Stomach (tissue), 19 donors: ENCODE measurements around the gene TAF1C. TPM values are rescaled to one million over a fixed set of nuclear protein-coding genes. Genes with fewer than 3 reads are reported as not detected.

Source experiments
- DNase-seq, 2 donors: peaks; one replicate each; pipeline versions ENCODE4 v3.0.0 to v3.0.0-alpha.2; 2013 to 2019
- H3K27ac ChIP-seq, 5 donors: fragments of 200-600 bp in 4 of 5; sonication (generic) in 4 of 5; one replicate each; pipeline ENCODE4 v1.5.1; 2013 to 2019; ENCODE audit warnings: mild to moderate bottlenecking in 1 of 5, moderate library complexity in 1 of 5
- H3K27me3 ChIP-seq, 3 donors: fragments of 200-600 bp; sonication (generic); one replicate each; pipeline ENCODE4 v1.5.1; 2017 to 2019; ENCODE audit warnings: mixed run types in 1 of 3
- H3K36me3 ChIP-seq, 4 donors: fragments of 200-600 bp; sonication (generic); 1 replicate in 3 of 4; 2 replicates in 1 of 4; pipeline ENCODE4 v1.5.1; 2016 to 2019
- H3K4me1 ChIP-seq, 4 donors: fragments of 200-600 bp; sonication (generic); one replicate each; pipeline ENCODE4 v1.5.1; 2016 to 2019
- H3K4me3 ChIP-seq, 4 donors: fragments of 200-600 bp; sonication (generic) in 3 of 4; one replicate each; pipeline ENCODE4 v1.5.1; 2016 to 2019; ENCODE audit warnings: mild to moderate bottlenecking in 1 of 4
- H3K9me3 ChIP-seq, 4 donors: fragments of 200-600 bp; sonication (generic); one replicate each; pipeline ENCODE4 v1.5.1; 2016 to 2019
- EP300 ChIP-seq: sonication (generic); formaldehyde crosslinking; IDR thresholded peaks from one replicate; pipeline ENCODE4 v1.6.1; 2017; ENCODE audit warnings: antibody characterized with exemption
- POLR2A ChIP-seq, 4 donors: fragments of 450-650 bp; IDR thresholded peaks; one replicate each; pipeline ENCODE4 v1.6.1; 2016; ENCODE audit warnings: antibody characterized with exemption in 4 of 4, control low read depth in 2 of 4, mild to moderate bottlenecking in 1 of 4, moderate library complexity in 1 of 4
- POLR2AphosphoS5 ChIP-seq, 3 donors: sonication (generic); formaldehyde crosslinking; IDR thresholded peaks; one replicate each; pipeline ENCODE4 v1.6.1; 2016; ENCODE audit warnings: antibody characterized with exemption in 3 of 3
- WGBS, 5 donors: extraction: QIAGEN DNeasy Blood & Tissue Kit in 3 of 5; methylation state at CpG; one replicate each; pipeline versions ENCODE4 v1.1.5 to v1.1.7; 2013 to 2018; 5-methylcytosine and 5-hydroxymethylcytosine counted together
- intact Hi-C: fragments of 100-400 bp; cut with DNase I; formaldehyde crosslinking; loops from one replicate; pipeline ENCODE4 v1.15.1; 2023; ENCODE audit warnings: low total_unique reads
- long read RNA-seq, 10 donors: transcript quantifications; one replicate each; lab custom pipeline, GENCODE V29; 2026
- polyA plus RNA-seq, 3 donors: library from polyadenylated mRNA; stranded (reverse); fragments of 200-250 nt; gene quantifications; one replicate each; pipeline ENCODE4 v1.2.3, GENCODE V29; 2013
- total RNA-seq, 5 donors: library from RNA; depleted of rRNA; stranded (reverse); fragments of >200 nt; gene quantifications; one replicate each; pipeline versions ENCODE4 v1.1.0 to v1.2.3, GENCODE V29; 2014 to 2016
- TF ChIP-seq, protein P1 (sequence below), 7 experiments: fragments of 450-650 bp in 4 of 7; fragments of 200-600 bp in 3 of 7; sonication (generic) in 3 of 7; IDR thresholded peaks; one replicate each; pipeline ENCODE4 v1.5.1; 2016 to 2019; ENCODE audit warnings: antibody characterized with exemption in 7 of 7, control low read depth in 2 of 7, mild to moderate bottlenecking in 1 of 7
- donor health status: healthy with polysubstance abuse.
- donor health status: Bipolar disorder and iron deficiency.
- donor health status: healthy.

TAF1C gene, protein sequence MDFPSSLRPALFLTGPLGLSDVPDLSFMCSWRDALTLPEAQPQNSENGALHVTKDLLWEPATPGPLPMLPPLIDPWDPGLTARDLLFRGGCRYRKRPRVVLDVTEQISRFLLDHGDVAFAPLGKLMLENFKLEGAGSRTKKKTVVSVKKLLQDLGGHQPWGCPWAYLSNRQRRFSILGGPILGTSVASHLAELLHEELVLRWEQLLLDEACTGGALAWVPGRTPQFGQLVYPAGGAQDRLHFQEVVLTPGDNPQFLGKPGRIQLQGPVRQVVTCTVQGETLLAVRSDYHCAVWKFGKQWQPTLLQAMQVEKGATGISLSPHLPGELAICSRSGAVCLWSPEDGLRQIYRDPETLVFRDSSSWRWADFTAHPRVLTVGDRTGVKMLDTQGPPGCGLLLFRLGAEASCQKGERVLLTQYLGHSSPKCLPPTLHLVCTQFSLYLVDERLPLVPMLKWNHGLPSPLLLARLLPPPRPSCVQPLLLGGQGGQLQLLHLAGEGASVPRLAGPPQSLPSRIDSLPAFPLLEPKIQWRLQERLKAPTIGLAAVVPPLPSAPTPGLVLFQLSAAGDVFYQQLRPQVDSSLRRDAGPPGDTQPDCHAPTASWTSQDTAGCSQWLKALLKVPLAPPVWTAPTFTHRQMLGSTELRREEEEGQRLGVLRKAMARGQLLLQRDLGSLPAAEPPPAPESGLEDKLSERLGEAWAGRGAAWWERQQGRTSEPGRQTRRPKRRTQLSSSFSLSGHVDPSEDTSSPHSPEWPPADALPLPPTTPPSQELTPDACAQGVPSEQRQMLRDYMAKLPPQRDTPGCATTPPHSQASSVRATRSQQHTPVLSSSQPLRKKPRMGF
- total RNA-seq (100 to 1,000 TPM in 2 of 5 donors, 10 to 100 TPM in 3; 18.9 to 377 (median 40.3) TPM), polyA plus RNA-seq (10 to 100 TPM; 15.3 to 42.0 (median 22.7) TPM)
- long read RNA-seq, donor 1, result 0 reads
- long read RNA-seq, donor 2, partial matches to known transcripts, result 0 of 2 reads
- long read RNA-seq, donor 2, other reads (novel, unspliced or antisense), result 0 of 2 reads
- long read RNA-seq, donor 3, result 0 reads
- long read RNA-seq, donor 4, result 0 reads
- long read RNA-seq, donor 5, partial matches to known transcripts, result 5 of 6 reads
- long read RNA-seq, donor 5, other reads (novel, unspliced or antisense), result 0 of 6 reads
- long read RNA-seq, donor 6, partial matches to known transcripts, result 0 of 4 reads
- long read RNA-seq, donor 6, other reads (novel, unspliced or antisense), result 0 of 4 reads
- long read RNA-seq, donor 7, result 0 reads
- long read RNA-seq, donor 8, partial matches to known transcripts, result 0 of 2 reads
- long read RNA-seq, donor 8, other reads (novel, unspliced or antisense), result 0 of 2 reads
- long read RNA-seq, donor 9, result 0 reads
- long read RNA-seq, donor 10, result 0 reads

- peak; percentile 97 to 98 for DNase-seq
- 2 to 4% (median 2%) methylated on average over 35 to 55 of the region's 55 CpGs for WGBS, 5 donors
- peaks cover 16 to 32% (median 28%) of the 10 kb centered on the region in 4 donors for H3K36me3 ChIP-seq
- peak within 1 kb of the TSS; percentile 49 to 86 (median 82) for H3K27ac ChIP-seq
- H3K9me3 ChIP-seq, result no peaks in the 10 kb centered on the region
- H3K27me3 ChIP-seq, result no peaks in the 10 kb centered on the region
- peak within 1 kb of the TSS; percentile 74 to 94 (median 89) for H3K4me3 ChIP-seq
- TF ChIP-seq POLR2AphosphoS5 (IDR thresholded peaks at IDR 0.05) (peak; percentile 41 to 87 (median 62)), EP300 (no peak), POLR2A (IDR thresholded peaks at IDR 0.05) (no peak)
- TF ChIP-seq, protein P1, sequence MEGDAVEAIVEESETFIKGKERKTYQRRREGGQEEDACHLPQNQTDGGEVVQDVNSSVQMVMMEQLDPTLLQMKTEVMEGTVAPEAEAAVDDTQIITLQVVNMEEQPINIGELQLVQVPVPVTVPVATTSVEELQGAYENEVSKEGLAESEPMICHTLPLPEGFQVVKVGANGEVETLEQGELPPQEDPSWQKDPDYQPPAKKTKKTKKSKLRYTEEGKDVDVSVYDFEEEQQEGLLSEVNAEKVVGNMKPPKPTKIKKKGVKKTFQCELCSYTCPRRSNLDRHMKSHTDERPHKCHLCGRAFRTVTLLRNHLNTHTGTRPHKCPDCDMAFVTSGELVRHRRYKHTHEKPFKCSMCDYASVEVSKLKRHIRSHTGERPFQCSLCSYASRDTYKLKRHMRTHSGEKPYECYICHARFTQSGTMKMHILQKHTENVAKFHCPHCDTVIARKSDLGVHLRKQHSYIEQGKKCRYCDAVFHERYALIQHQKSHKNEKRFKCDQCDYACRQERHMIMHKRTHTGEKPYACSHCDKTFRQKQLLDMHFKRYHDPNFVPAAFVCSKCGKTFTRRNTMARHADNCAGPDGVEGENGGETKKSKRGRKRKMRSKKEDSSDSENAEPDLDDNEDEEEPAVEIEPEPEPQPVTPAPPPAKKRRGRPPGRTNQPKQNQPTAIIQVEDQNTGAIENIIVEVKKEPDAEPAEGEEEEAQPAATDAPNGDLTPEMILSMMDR (IDR thresholded peaks at IDR 0.05), result peak in 5 of 7 experiments; percentile 84 to 98 (median 95)
- peaks cover 21 to 34% (median 26%) of the 10 kb centered on the region in 4 donors for H3K4me1 ChIP-seq
- intact Hi-C loops, result loop anchor here (5.0 kb wide), 1 partner anchor 100 kb away; no protein-coding TSS in a partner anchor
These were observed at the start of gene TAF1C for GRCh38 chr16:84186685-84187437. TAF1C (minus strand) TSS chr16:84187057; CDS start chr16:84184988, 2,069 bp downstream.

GRCh38 chr16:84234321-84235241, 47.7 kb upstream of the TAF1C start:
- no peaks in the 10 kb centered on the region for H3K9me3 ChIP-seq
- WGBS, 5 donors, result 52 to 55% (median 54%) methylated on average over 21 of the region's 21 CpGs
- H3K4me1 ChIP-seq, result peaks cover 0 to 5% (median 0%) of the 10 kb centered on the region in 4 donors
- intact Hi-C loops, result no loop called here
- no peak for TF ChIP-seq POLR2A (IDR thresholded peaks at IDR 0.05)
- TF ChIP-seq POLR2AphosphoS5 (IDR thresholded peaks at IDR 0.05), result no peak
- no peaks in the 10 kb centered on the region for H3K36me3 ChIP-seq
- DNase-seq, result peak in 1 of 2 donors; percentile 36
- H3K4me3 ChIP-seq, result no peak overlapping the region
- peak overlapping the region in 1 of 5 donors; percentile 70 for H3K27ac ChIP-seq
- peaks cover 0 to 26% (median 5%) of the 10 kb centered on the region in 3 donors for H3K27me3 ChIP-seq

DNA sequence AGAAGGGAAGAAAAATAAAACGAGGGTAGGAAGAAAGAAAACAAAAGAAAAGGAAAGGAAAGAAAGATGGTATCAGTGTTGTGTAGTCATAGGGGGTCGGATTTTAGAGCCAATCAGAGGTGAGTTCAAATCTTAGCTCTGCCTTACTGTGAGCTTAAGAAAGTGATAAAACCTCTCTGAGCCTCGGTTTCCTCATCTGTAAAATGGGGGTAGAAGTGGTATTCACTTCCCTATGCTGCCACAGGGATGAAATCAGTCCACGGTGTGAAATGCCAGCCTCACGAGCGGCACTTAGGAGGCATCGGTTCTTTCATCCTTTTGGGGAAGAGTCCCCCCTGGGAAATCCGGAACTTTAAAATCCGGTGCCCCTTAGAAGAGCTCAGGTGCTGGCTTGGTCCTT, 46.9 kb upstream of the TAF1C start:
- TF ChIP-seq POLR2A (IDR thresholded peaks at IDR 0.05) (no peak), EP300 (no peak)
- Histone ChIP-seq H3K9me3 (no peaks in the 10 kb centered on the region), H3K4me3 (no peak overlapping the region), H3K4me1 (peaks cover 0 to 5% (median 0%) of the 10 kb centered on the region in 4 donors), H3K27ac (peak overlapping the region in 1 of 5 donors; percentile 70), H3K27me3 (peaks cover 0 to 19% (median 0%) of the 10 kb centered on the region in 3 donors), H3K36me3 (no peaks in the 10 kb centered on the region)
- intact Hi-C loops, result no loop called here
- 72 to 83% (median 80%) methylated on average over 9 of the region's 9 CpGs for WGBS, 5 donors
- DNase-seq, result no peak

DNA sequence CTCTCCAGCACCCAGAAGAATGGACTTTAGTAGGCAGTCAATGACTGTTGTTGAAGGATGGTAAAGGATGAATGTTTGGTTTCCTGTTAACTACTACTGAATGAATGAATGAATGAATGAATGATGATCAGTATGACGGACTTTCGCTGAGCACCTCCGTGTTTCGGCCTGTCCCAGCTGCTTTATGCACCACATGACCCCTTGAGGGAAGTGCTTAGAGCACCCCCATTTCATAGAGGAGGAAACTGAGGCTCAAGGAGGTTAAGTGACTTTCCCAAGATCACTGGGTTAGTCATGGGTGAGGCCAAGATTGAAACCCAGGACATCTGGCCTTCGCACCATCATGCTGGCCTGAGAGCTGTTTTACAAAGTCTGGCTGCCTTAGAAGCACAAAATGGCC, 46.1 kb upstream of the TAF1C start:
- WGBS, 5 donors, result 90 to 96% (median 92%) methylated on average over 5 of the region's 5 CpGs
- Histone ChIP-seq H3K9me3 (no peaks in the 10 kb centered on the region), H3K36me3 (no peaks in the 10 kb centered on the region), H3K4me3 (no peak overlapping the region), H3K27ac (no peak overlapping the region), H3K4me1 (peaks cover 1 to 12% (median 4%) of the 10 kb centered on the region in 4 donors), H3K27me3 (peaks cover 0 to 14% (median 0%) of the 10 kb centered on the region in 3 donors)
- intact Hi-C loops, result no loop called here
- no peak for DNase-seq
- no peak for TF ChIP-seq POLR2AphosphoS5 (IDR thresholded peaks at IDR 0.05)
- TF ChIP-seq POLR2A (IDR thresholded peaks at IDR 0.05), result no peak
- TF ChIP-seq, protein P1 (IDR thresholded peaks at IDR 0.05), result no peak
- TF ChIP-seq EP300, result no peak
